HepG2 (cell line): Measurements from ENCODE around the gene AKNA. TPM values are rescaled to one million over a fixed set of nuclear protein-coding genes. Genes with fewer than 3 reads are reported as not detected.

Source experiments
- ATAC-seq: fragments of 200-7000 bp; cut with Tn5 transposase; 3 replicates; pipeline ENCODE4 v1.9.1; 2020; ENCODE audit warnings: mild to moderate bottlenecking, moderate library complexity
- BruUV-seq: library from RNA; stranded (reverse); fragments of 400-500 nt; replicated peaks from 2 replicates; lab custom pipeline; 2021; lab: Mats Ljungman, UMichigan
- CTCF ChIA-PET: fragments of 300-600 bp; formaldehyde crosslinking; extraction: SDS; loops from one replicate; lab custom pipeline; 2021; ENCODE audit warnings: low total read pairs, inconsistent platforms, low intra/inter-chr PET ratio; lab: Yijun Ruan, JAX
- POLR2A ChIA-PET: fragments of 350-600 bp; sonication (Branson Sonifier 250); formaldehyde crosslinking; loops from one replicate; lab custom pipeline; 2020; ENCODE audit warnings: antibody characterized with exemption, inconsistent platforms; lab: Yijun Ruan, JAX
- DNase-seq: peaks from one replicate; pipeline ENCODE4 v3.0.0-alpha.2; 2015; ENCODE audit warnings: low spot score
- FAIRE-seq: peaks from 3 replicates; lab custom pipeline; 2011; peaks lifted over from hg19 to GRCh38; lab: Jason Lieb, UNC
- H2AFZ ChIP-seq: one replicate; pipeline ENCODE4 v1.6.1; 2011; ENCODE audit warnings: low read length, inconsistent platforms
- H3K27ac ChIP-seq: fragments of 300-600 bp; 3 replicates; pipeline ENCODE4 v1.8.0; 2011; ENCODE audit warnings: mixed run types, mild to moderate bottlenecking, mixed read lengths, low read length, inconsistent platforms; ENCODE audit not compliant: insufficient read depth; ENCODE audit errors: extremely low read length
- H3K27me3 ChIP-seq, 2 experiments: fragments of 200-600 bp in 1 of 2; 2 replicates in 1 of 2; 3 replicates in 1 of 2; pipeline versions ENCODE4 v1.6.0 to v1.8.0; 2011; ENCODE audit warnings: low read length in 2 of 2, mild to moderate bottlenecking in 2 of 2, moderate library complexity in 2 of 2, inconsistent platforms in 1 of 2; ENCODE audit not compliant: insufficient read depth in 2 of 2, control insufficient read depth in 1 of 2
- H3K36me3 ChIP-seq, 2 experiments: fragments of 200-600 bp in 1 of 2; replicated peaks in 1 of 2; 2 replicates in 1 of 2; 3 replicates in 1 of 2; pipeline versions ENCODE4 v1.5.1 to v1.8.0; 2011; ENCODE audit warnings: low read length in 2 of 2, inconsistent platforms in 1 of 2; ENCODE audit not compliant: insufficient read depth in 2 of 2, control insufficient read depth in 1 of 2
- H3K4me1 ChIP-seq: 2 replicates; pipeline ENCODE4 v1.5.1; 2012; ENCODE audit warnings: low read length, inconsistent platforms; ENCODE audit not compliant: insufficient read depth
- H3K4me2 ChIP-seq: 2 replicates; pipeline ENCODE4 v1.6.0; 2011; ENCODE audit warnings: low read depth, low read length, inconsistent platforms
- H3K4me3 ChIP-seq, 3 experiments: fragments of 200-600 bp in 1 of 3; sonication (generic), shearing (Covaris generic) in 1 of 3; replicated peaks in 1 of 3; 2 replicates each; pipeline ENCODE4 v1.5.1; 2011 to 2016; ENCODE audit warnings: low read length in 3 of 3, inconsistent platforms in 2 of 3, low read depth in 2 of 3, mild to moderate bottlenecking in 2 of 3, control low read depth in 1 of 3, mixed read lengths in 1 of 3; ENCODE audit not compliant: insufficient read depth in 1 of 3
- H3K79me2 ChIP-seq: one replicate; pipeline ENCODE4 v1.6.1; 2011; ENCODE audit warnings: low read length, inconsistent platforms; ENCODE audit not compliant: insufficient read depth
- H3K9ac ChIP-seq: 2 replicates; pipeline ENCODE4 v1.6.0; 2011; ENCODE audit warnings: mild to moderate bottlenecking, low read depth, low read length, inconsistent platforms; ENCODE audit not compliant: insufficient read depth
- H3K9me3 ChIP-seq: 2 replicates; pipeline ENCODE4 v1.5.1; 2012; ENCODE audit warnings: mild to moderate bottlenecking, low read length
- H4K20me1 ChIP-seq: 2 replicates; pipeline ENCODE4 v1.6.0; 2011; ENCODE audit warnings: inconsistent platforms, mild to moderate bottlenecking, low read length, moderate library complexity; ENCODE audit not compliant: insufficient read depth
- HCFC1 ChIP-seq: fragments of 150-350 bp; IDR thresholded peaks from 2 replicates; pipeline ENCODE4 v1.6.1; 2014; ENCODE audit warnings: low read depth, low read length
- RORA ChIP-seq: sonication (generic); formaldehyde crosslinking; IDR thresholded peaks from 2 replicates; pipeline ENCODE4 v1.5.0; 2020; ENCODE audit warnings: mild to moderate bottlenecking, missing genetic modification reagents, moderate library complexity
- SALL2 ChIP-seq: sonication (generic); formaldehyde crosslinking; IDR thresholded peaks from 2 replicates; pipeline ENCODE4 v1.8.1; 2023; ENCODE audit warnings: mild to moderate bottlenecking, missing genetic modification reagents, inconsistent platforms
- SNAPC2 ChIP-seq: sonication (generic); formaldehyde crosslinking; IDR thresholded peaks from 2 replicates; pipeline ENCODE4 v1.8.1; 2022; ENCODE audit warnings: mild to moderate bottlenecking, missing genetic modification reagents
- ZBTB34 ChIP-seq: sonication (generic); formaldehyde crosslinking; IDR thresholded peaks from 2 replicates; pipeline ENCODE4 v1.8.0; 2022; ENCODE audit warnings: mild to moderate bottlenecking, missing genetic modification reagents
- ZUFSP ChIP-seq: sonication (generic); formaldehyde crosslinking; IDR thresholded peaks from 2 replicates; pipeline ENCODE4 v1.9.0; 2021; ENCODE audit warnings: missing genetic modification reagents, mild to moderate bottlenecking, borderline replicate concordance
- WGBS: methylation state at CpG from one replicate; pipeline ENCODE4 v1.1.6; 2017; ENCODE audit warnings: low lambda C conversion rate; 5-methylcytosine and 5-hydroxymethylcytosine counted together
- in situ Hi-C: cut with HindIII; loops from 2 replicates; pipeline ENCODE4 v1.10.0; 2017; ENCODE audit warnings: low pct_unique_long_range_greater_than_20kb; ENCODE audit not compliant: extremely low pct_ligation_motif_present
- intact Hi-C: fragments of 100-400 bp; cut with micrococcal nuclease; formaldehyde crosslinking; loops from one replicate; pipeline ENCODE4 v1.10.0; 2022; ENCODE audit not compliant: unreplicated experiment
- polyA plus RNA-seq, 8 experiments: library from polyadenylated mRNA; depleted of rRNA in 3 of 8; stranded (reverse) in 7 of 8; unstranded in 1 of 8; fragments of >200 nt; fragmentation: Illumina TruSeq in 4 of 8; extraction: Trizol in 4 of 8; gene quantifications; 2 replicates each; pipeline versions ENCODE4 v1.2.1 to v1.2.3, GENCODE V29; 2011 to 2016; ENCODE audit warnings: low read depth in 4 of 8, missing spikeins in 1 of 8, mixed read lengths in 1 of 8; ENCODE audit not compliant: insufficient read depth in 1 of 8
- total RNA-seq, 5 experiments: library from RNA; depleted of rRNA; stranded (reverse); fragments of >200 nt; fragmentation: Illumina TruSeq; extraction: Trizol; gene quantifications; 2 replicates each; pipeline ENCODE4 v1.2.3, GENCODE V29; 2016; ENCODE audit warnings: low read depth in 1 of 5
- TF ChIP-seq, protein P1 (sequence below), 2 experiments: fragments of 450-650 bp in 1 of 2; sonication (generic) in 1 of 2; formaldehyde crosslinking in 1 of 2; IDR thresholded peaks; 2 replicates each; pipeline versions ENCODE4 v1.6.1 to v1.8.0; 2016 to 2022; ENCODE audit warnings: antibody characterized with exemption in 1 of 2, mild to moderate bottlenecking in 1 of 2, missing genetic modification reagents in 1 of 2
- TF ChIP-seq, protein P2 (sequence below): IDR thresholded peaks from 2 replicates; pipeline ENCODE4 v1.6.1; 2016; ENCODE audit warnings: missing biosample characterization, missing genetic modification reagents, low read depth
- TF ChIP-seq, protein P3 (sequence below): sonication (generic); formaldehyde crosslinking; IDR thresholded peaks from 2 replicates; pipeline ENCODE4 v1.5.0; 2020; ENCODE audit warnings: mild to moderate bottlenecking, low read depth, missing genetic modification reagents, borderline replicate concordance

The AKNA gene
- total and polyA plus RNA-seq, 2 of the 13 experiments (the other 11 are each of a cell fraction or from before 2014, with no cell fraction given): 3.0 to 3.1 TPM

DNA sequence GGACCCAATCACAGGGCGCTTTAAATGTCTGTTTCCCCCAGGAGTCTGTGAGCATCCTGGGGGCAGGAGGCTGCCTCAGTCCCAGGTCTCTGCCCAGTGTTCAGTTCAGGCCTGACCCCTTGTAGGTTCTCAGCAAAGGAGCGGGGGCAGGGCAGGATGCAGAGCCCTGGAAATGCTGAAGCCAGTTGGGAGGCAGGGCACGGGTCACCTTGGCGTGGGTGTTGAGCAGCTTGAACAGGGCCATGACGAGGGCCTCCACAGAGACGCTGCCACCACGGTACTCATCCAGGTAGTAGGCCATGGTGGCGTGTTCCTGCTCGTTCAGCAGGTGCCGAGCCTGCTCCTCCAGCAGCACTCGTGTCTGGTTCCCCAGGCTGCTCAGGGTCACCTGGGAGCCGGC lies 36.3 kb upstream of the AKNA start:
- 94% methylated on average over 11 of the region's 12 CpGs for WGBS
- H3K4me3 ChIP-seq: no peak overlapping the region
- H3K4me2 ChIP-seq: no peak overlapping the region
- H2AFZ ChIP-seq: no peak overlapping the region
- H3K36me3 ChIP-seq: no peaks in the 10 kb centered on the region
- H3K4me1 ChIP-seq: no peaks in the 10 kb centered on the region
- H3K9ac ChIP-seq: no peak overlapping the region
- ChIA-PET POLR2A (no interaction called here), CTCF (no interaction called here)
- in situ Hi-C loops: loop anchor here (25.0 kb wide), 1 partner anchor 488 kb away; no protein-coding TSS in a partner anchor
- no peak for DNase-seq
- ATAC-seq: no peak
- no peaks in the 10 kb centered on the region for H3K27me3 ChIP-seq
- H3K27ac ChIP-seq: no peak overlapping the region
- H3K79me2 ChIP-seq: no peaks in the 10 kb centered on the region
- no peak for FAIRE-seq
- intact Hi-C loops: no loop called here
- H3K9me3 ChIP-seq: no peaks in the 10 kb centered on the region
- no peaks in the 10 kb centered on the region for H4K20me1 ChIP-seq
- BruUV-seq: no TSS peak
- TF ChIP-seq, protein P1, sequence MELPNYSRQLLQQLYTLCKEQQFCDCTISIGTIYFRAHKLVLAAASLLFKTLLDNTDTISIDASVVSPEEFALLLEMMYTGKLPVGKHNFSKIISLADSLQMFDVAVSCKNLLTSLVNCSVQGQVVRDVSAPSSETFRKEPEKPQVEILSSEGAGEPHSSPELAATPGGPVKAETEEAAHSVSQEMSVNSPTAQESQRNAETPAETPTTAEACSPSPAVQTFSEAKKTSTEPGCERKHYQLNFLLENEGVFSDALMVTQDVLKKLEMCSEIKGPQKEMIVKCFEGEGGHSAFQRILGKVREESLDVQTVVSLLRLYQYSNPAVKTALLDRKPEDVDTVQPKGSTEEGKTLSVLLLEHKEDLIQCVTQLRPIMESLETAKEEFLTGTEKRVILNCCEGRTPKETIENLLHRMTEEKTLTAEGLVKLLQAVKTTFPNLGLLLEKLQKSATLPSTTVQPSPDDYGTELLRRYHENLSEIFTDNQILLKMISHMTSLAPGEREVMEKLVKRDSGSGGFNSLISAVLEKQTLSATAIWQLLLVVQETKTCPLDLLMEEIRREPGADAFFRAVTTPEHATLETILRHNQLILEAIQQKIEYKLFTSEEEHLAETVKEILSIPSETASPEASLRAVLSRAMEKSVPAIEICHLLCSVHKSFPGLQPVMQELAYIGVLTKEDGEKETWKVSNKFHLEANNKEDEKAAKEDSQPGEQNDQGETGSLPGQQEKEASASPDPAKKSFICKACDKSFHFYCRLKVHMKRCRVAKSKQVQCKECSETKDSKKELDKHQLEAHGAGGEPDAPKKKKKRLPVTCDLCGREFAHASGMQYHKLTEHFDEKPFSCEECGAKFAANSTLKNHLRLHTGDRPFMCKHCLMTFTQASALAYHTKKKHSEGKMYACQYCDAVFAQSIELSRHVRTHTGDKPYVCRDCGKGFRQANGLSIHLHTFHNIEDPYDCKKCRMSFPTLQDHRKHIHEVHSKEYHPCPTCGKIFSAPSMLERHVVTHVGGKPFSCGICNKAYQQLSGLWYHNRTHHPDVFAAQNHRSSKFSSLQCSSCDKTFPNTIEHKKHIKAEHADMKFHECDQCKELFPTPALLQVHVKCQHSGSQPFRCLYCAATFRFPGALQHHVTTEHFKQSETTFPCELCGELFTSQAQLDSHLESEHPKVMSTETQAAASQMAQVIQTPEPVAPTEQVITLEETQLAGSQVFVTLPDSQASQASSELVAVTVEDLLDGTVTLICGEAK (IDR thresholded peaks at IDR 0.05): no peak
- TF ChIP-seq, protein P1 (CRISPR knock-in tag; IDR thresholded peaks at IDR 0.05): no peak
- no peak for TF ChIP-seq RORA (CRISPR knock-in tag)
- TF ChIP-seq SALL2 (CRISPR knock-in tag): no peak
- TF ChIP-seq ZBTB34 (CRISPR knock-in tag): no peak
- TF ChIP-seq ZUFSP (CRISPR knock-in tag): no peak
- TF ChIP-seq HCFC1: no peak
- no peak for TF ChIP-seq SNAPC2 (CRISPR knock-in tag)
- TF ChIP-seq, protein P2, sequence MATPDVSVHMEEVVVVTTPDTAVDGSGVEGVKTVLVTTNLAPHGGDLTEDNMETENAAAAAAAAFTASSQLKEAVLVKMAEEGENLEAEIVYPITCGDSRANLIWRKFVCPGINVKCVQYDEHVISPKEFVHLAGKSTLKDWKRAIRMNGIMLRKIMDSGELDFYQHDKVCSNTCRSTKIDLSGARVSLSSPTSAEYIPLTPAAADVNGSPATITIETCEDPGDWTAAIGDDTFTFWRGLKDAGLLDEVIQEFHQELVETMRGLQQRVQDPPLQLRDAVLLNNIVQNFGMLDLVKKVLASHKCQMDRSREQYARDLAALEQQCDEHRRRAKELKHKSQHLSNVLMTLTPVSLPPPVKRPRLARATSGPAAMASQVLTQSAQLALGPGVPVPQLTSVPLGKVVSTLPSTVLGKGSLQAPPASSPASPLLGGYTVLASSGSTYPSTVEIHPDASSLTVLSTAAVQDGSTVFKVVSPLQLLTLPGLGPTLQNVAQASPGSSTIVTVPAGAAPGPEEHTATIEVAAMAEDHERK (CRISPR knock-in tag): no peak
- TF ChIP-seq, protein P3, sequence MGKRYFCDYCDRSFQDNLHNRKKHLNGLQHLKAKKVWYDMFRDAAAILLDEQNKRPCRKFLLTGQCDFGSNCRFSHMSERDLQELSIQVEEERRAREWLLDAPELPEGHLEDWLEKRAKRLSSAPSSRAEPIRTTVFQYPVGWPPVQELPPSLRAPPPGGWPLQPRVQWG (CRISPR knock-in tag): no peak
